ENCODE data around the gene C1orf210.

Gene C1orf210

GRCh38 chr1:43277116-43277876 is 8.1 kb downstream of the C1orf210 start:
- no peak overlapping the region for H3K4me2 ChIP-seq (ENCODE audit: low read depth, low read length, poor library complexity, severe bottlenecking)
- H3K9ac ChIP-seq (ENCODE audit: low read depth, low read length, poor library complexity, severe bottlenecking) = no peak overlapping the region
- no peaks in the 10 kb centered on the region for H3K79me2 ChIP-seq (ENCODE audit: insufficient read depth, low read length)
- peaks cover 62% of the 10 kb centered on the region for H3K27me3 ChIP-seq (ENCODE audit: insufficient read depth, low read length, poor library complexity, severe bottlenecking)
- no peak overlapping the region for H3K4me3 ChIP-seq (ENCODE audit: low read length, poor library complexity, severe bottlenecking)
- no peaks in the 10 kb centered on the region for H3K9me2 ChIP-seq (replicated peaks; ENCODE audit: low read depth, low read length)
- TF ChIP-seq EZH2phosphoT487 (IDR thresholded peaks at IDR 0.05; ENCODE audit: borderline replicate concordance) (no peak), CTCF (conservative IDR thresholded peaks at IDR 0.05; ENCODE audit: low read length) (no peak)
- H2AFZ ChIP-seq (ENCODE audit: low read length) = no peak overlapping the region
- H4K20me1 ChIP-seq (ENCODE audit: insufficient read depth, low read length, poor library complexity, severe bottlenecking) = no peaks in the 10 kb centered on the region
- H3F3A ChIP-seq (ENCODE audit: low read depth) = no peaks in the 10 kb centered on the region
- no peaks in the 10 kb centered on the region for H3K36me3 ChIP-seq (ENCODE audit: insufficient read depth, low read length)
- H3K9me3 ChIP-seq (ENCODE audit: insufficient read depth, low read depth, low read length) = no peaks in the 10 kb centered on the region
- peaks cover 8% of the 10 kb centered on the region for H3K4me1 ChIP-seq (ENCODE audit: insufficient read depth, low read length, poor library complexity, severe bottlenecking)

- no peaks in the 10 kb centered on the region for H3K9me3 ChIP-seq (ENCODE audit: insufficient read depth, low read depth, low read length)
- no peaks in the 10 kb centered on the region for H3K9me2 ChIP-seq (replicated peaks; ENCODE audit: low read depth, low read length)
- H3K4me3 ChIP-seq (ENCODE audit: low read length, poor library complexity, severe bottlenecking) = no peak overlapping the region
- no peaks in the 10 kb centered on the region for H3F3A ChIP-seq (ENCODE audit: low read depth)
- TF ChIP-seq EZH2phosphoT487 (IDR thresholded peaks at IDR 0.05; ENCODE audit: borderline replicate concordance) (no peak), CTCF (conservative IDR thresholded peaks at IDR 0.05; ENCODE audit: low read length) (no peak)
- H3K36me3 ChIP-seq (ENCODE audit: insufficient read depth, low read length) = no peaks in the 10 kb centered on the region
- H3K27me3 ChIP-seq (ENCODE audit: insufficient read depth, low read length, poor library complexity, severe bottlenecking) = peaks cover 68% of the 10 kb centered on the region
- no peaks in the 10 kb centered on the region for H4K20me1 ChIP-seq (ENCODE audit: insufficient read depth, low read length, poor library complexity, severe bottlenecking)
- H3K4me2 ChIP-seq (ENCODE audit: low read depth, low read length, poor library complexity, severe bottlenecking) = no peak overlapping the region
- no peaks in the 10 kb centered on the region for H3K79me2 ChIP-seq (ENCODE audit: insufficient read depth, low read length)
- H3K4me1 ChIP-seq (ENCODE audit: insufficient read depth, low read length, poor library complexity, severe bottlenecking) = peaks cover 8% of the 10 kb centered on the region
- no peak overlapping the region for H2AFZ ChIP-seq (ENCODE audit: low read length)
- no peak overlapping the region for H3K9ac ChIP-seq (ENCODE audit: low read depth, low read length, poor library complexity, severe bottlenecking)
These were observed 8.7 kb downstream of the C1orf210 start for GRCh38 chr1:43276673-43277072.

- Histone ChIP-seq H3K9ac (ENCODE audit: low read depth, low read length, poor library complexity, severe bottlenecking) (no peak overlapping the region), H3K79me2 (ENCODE audit: insufficient read depth, low read length) (no peaks in the 10 kb centered on the region)
These were observed 9.4 kb downstream of the C1orf210 start for GRCh38 chr1:43275826-43276620.

More at GRCh38 chr1:43275826-43276620, 9.4 kb downstream of the C1orf210 start:
- no peaks in the 10 kb centered on the region for H3K36me3 ChIP-seq (ENCODE audit: insufficient read depth, low read length)
- no peaks in the 10 kb centered on the region for H3K9me2 ChIP-seq (replicated peaks; ENCODE audit: low read depth, low read length)
- H3K27me3 ChIP-seq (ENCODE audit: insufficient read depth, low read length, poor library complexity, severe bottlenecking) = peaks cover 75% of the 10 kb centered on the region
- peaks cover 8% of the 10 kb centered on the region for H3K4me1 ChIP-seq (ENCODE audit: insufficient read depth, low read length, poor library complexity, severe bottlenecking)
- no peaks in the 10 kb centered on the region for H3K9me3 ChIP-seq (ENCODE audit: insufficient read depth, low read depth, low read length)
- no peak overlapping the region for H3K4me3 ChIP-seq (ENCODE audit: low read length, poor library complexity, severe bottlenecking)
- no peak overlapping the region for H3K4me2 ChIP-seq (ENCODE audit: low read depth, low read length, poor library complexity, severe bottlenecking)
- no peaks in the 10 kb centered on the region for H3F3A ChIP-seq (ENCODE audit: low read depth)
- H2AFZ ChIP-seq (ENCODE audit: low read length) = no peak overlapping the region
- TF ChIP-seq CTCF (conservative IDR thresholded peaks at IDR 0.05; ENCODE audit: low read length) = no peak
- TF ChIP-seq EZH2phosphoT487 (IDR thresholded peaks at IDR 0.05; ENCODE audit: borderline replicate concordance) = no peak
- H4K20me1 ChIP-seq (ENCODE audit: insufficient read depth, low read length, poor library complexity, severe bottlenecking) = no peaks in the 10 kb centered on the region

Measured in Loucy (cell line).